ENCODE results near the gene ZNF407.

ZNF407 gene

DNA sequence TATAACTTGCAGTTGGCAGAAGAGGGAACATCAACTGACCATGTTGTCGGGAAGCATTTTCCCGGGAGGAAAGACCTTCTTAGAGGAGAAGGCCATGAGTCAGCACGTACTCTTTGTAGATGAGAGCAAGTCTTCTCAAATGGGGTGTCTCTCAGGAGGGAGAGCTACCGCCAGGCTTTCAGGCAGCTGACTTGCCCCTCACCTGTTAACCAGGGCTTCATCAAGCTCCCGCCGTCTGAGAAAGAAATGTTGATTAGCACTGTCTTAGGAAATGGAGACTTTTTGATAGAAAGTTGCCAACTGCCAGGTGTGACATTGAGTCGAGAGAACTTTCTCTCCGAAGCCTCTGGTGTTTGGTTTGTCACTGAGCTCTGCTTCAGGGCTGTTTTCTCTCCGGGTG lies 196.1 kb downstream of the ZNF407 start:
- TF ChIP-seq, protein P1, sequence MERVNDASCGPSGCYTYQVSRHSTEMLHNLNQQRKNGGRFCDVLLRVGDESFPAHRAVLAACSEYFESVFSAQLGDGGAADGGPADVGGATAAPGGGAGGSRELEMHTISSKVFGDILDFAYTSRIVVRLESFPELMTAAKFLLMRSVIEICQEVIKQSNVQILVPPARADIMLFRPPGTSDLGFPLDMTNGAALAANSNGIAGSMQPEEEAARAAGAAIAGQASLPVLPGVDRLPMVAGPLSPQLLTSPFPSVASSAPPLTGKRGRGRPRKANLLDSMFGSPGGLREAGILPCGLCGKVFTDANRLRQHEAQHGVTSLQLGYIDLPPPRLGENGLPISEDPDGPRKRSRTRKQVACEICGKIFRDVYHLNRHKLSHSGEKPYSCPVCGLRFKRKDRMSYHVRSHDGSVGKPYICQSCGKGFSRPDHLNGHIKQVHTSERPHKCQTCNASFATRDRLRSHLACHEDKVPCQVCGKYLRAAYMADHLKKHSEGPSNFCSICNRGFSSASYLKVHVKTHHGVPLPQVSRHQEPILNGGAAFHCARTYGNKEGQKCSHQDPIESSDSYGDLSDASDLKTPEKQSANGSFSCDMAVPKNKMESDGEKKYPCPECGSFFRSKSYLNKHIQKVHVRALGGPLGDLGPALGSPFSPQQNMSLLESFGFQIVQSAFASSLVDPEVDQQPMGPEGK (CRISPR knock-in tag; IDR thresholded peaks at IDR 0.05; ENCODE audit: borderline replicate concordance), result no peak
- TF ChIP-seq TOX (CRISPR knock-in tag; IDR thresholded peaks at IDR 0.05; ENCODE audit: borderline replicate concordance) (no peak), ZC3H10 (CRISPR knock-in tag; IDR thresholded peaks at IDR 0.05) (no peak), BACH2 (CRISPR knock-in tag; IDR thresholded peaks at IDR 0.05; ENCODE audit: borderline replicate concordance) (no peak), ZNF565 (CRISPR knock-in tag; conservative IDR thresholded peaks at IDR 0.05; ENCODE audit: low read depth) (no peak), RARB (CRISPR knock-in tag; IDR thresholded peaks at IDR 0.05) (no peak), PPARA (CRISPR knock-in tag; IDR thresholded peaks at IDR 0.05; ENCODE audit: borderline replicate concordance) (no peak), OSR1 (CRISPR knock-in tag; IDR thresholded peaks at IDR 0.05) (no peak)
- TF ChIP-seq, protein P2, sequence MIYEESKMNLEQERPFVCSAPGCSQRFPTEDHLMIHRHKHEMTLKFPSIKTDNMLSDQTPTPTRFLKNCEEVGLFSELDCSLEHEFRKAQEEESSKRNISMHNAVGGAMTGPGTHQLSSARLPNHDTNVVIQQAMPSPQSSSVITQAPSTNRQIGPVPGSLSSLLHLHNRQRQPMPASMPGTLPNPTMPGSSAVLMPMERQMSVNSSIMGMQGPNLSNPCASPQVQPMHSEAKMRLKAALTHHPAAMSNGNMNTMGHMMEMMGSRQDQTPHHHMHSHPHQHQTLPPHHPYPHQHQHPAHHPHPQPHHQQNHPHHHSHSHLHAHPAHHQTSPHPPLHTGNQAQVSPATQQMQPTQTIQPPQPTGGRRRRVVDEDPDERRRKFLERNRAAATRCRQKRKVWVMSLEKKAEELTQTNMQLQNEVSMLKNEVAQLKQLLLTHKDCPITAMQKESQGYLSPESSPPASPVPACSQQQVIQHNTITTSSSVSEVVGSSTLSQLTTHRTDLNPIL (CRISPR knock-in tag; IDR thresholded peaks at IDR 0.05; ENCODE audit: low read depth), result no peak
- no peak for ATAC-seq

DNA sequence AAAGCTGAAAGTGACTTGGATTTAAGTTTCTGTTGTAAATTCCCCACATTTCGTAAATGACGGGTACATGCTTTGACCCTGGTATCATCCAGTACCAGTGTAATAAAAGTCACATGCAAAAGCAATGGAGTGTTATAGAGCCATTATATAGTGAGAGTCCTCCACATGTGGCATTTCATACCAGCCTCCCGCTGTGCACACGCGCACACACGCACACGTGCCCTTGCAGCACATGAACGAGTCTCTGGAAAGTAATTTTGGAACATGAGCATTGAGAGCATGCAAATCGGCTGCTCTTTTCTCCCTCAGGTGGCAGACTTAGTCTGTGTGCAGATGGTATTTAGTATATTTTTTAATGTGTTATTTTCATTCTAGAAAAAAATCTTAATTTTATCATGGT lies 198.1 kb downstream of the ZNF407 start:
- no peak for ATAC-seq
- TF ChIP-seq ESRRG (CRISPR knock-in tag; IDR thresholded peaks at IDR 0.05), result no peak
- no peak for TF ChIP-seq ZNF8 (CRISPR knock-in tag; IDR thresholded peaks at IDR 0.05)
- TF ChIP-seq ZFP3 (CRISPR knock-in tag; IDR thresholded peaks at IDR 0.05), result no peak
- TF ChIP-seq, protein P3, sequence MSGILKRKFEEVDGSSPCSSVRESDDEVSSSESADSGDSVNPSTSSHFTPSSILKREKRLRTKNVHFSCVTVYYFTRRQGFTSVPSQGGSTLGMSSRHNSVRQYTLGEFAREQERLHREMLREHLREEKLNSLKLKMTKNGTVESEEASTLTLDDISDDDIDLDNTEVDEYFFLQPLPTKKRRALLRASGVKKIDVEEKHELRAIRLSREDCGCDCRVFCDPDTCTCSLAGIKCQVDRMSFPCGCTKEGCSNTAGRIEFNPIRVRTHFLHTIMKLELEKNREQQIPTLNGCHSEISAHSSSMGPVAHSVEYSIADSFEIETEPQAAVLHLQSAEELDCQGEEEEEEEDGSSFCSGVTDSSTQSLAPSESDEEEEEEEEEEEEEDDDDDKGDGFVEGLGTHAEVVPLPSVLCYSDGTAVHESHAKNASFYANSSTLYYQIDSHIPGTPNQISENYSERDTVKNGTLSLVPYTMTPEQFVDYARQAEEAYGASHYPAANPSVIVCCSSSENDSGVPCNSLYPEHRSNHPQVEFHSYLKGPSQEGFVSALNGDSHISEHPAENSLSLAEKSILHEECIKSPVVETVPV (CRISPR knock-in tag; IDR thresholded peaks at IDR 0.05), result no peak
- TF ChIP-seq ZC3H10 (CRISPR knock-in tag; IDR thresholded peaks at IDR 0.05), result no peak

DNA sequence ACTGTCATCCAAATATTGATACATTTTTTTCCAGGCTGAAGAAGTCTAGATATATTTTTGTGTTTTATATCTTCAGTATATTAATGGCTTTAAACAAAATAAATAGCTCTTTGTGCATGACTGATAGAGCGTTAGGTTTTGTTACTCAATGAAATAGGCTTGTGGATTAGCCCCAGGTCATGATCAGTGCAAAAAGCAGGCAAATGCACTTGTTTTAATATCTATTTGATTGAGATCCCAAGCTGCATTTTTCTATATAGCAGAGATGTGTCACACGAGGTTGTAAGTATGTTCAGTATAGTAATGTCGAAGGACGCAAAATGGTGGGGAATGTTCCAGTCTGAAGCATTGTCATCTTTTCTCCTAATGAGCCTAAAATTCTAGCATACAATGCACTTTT lies 198.5 kb downstream of the ZNF407 start:
- ATAC-seq, result no peak
- TF ChIP-seq ZC3H10 (CRISPR knock-in tag; IDR thresholded peaks at IDR 0.05) (no peak), BACH2 (CRISPR knock-in tag; IDR thresholded peaks at IDR 0.05; ENCODE audit: borderline replicate concordance) (no peak), ZNF70 (CRISPR knock-in tag; IDR thresholded peaks at IDR 0.05) (no peak), ISL1 (CRISPR knock-in tag; IDR thresholded peaks at IDR 0.05) (no peak), TCF4 (CRISPR knock-in tag; IDR thresholded peaks at IDR 0.05; ENCODE audit: borderline replicate concordance) (no peak), TOX (CRISPR knock-in tag; IDR thresholded peaks at IDR 0.05; ENCODE audit: borderline replicate concordance) (no peak), ZFP30 (CRISPR knock-in tag; IDR thresholded peaks at IDR 0.05) (no peak), SNAI2 (CRISPR knock-in tag; IDR thresholded peaks at IDR 0.05) (no peak), ZNF8 (CRISPR knock-in tag; IDR thresholded peaks at IDR 0.05) (no peak), ARNTL (CRISPR knock-in tag; IDR thresholded peaks at IDR 0.05; ENCODE audit: borderline replicate concordance, low read depth) (no peak), ZNF565 (CRISPR knock-in tag; conservative IDR thresholded peaks at IDR 0.05; ENCODE audit: low read depth) (no peak), OSR1 (CRISPR knock-in tag; IDR thresholded peaks at IDR 0.05) (no peak), RARB (CRISPR knock-in tag; IDR thresholded peaks at IDR 0.05) (no peak), ESRRG (CRISPR knock-in tag; IDR thresholded peaks at IDR 0.05) (no peak), ZFP3 (CRISPR knock-in tag; IDR thresholded peaks at IDR 0.05) (no peak)
- TF ChIP-seq, protein P2 (CRISPR knock-in tag; IDR thresholded peaks at IDR 0.05; ENCODE audit: low read depth), result no peak
- TF ChIP-seq, protein P4, sequence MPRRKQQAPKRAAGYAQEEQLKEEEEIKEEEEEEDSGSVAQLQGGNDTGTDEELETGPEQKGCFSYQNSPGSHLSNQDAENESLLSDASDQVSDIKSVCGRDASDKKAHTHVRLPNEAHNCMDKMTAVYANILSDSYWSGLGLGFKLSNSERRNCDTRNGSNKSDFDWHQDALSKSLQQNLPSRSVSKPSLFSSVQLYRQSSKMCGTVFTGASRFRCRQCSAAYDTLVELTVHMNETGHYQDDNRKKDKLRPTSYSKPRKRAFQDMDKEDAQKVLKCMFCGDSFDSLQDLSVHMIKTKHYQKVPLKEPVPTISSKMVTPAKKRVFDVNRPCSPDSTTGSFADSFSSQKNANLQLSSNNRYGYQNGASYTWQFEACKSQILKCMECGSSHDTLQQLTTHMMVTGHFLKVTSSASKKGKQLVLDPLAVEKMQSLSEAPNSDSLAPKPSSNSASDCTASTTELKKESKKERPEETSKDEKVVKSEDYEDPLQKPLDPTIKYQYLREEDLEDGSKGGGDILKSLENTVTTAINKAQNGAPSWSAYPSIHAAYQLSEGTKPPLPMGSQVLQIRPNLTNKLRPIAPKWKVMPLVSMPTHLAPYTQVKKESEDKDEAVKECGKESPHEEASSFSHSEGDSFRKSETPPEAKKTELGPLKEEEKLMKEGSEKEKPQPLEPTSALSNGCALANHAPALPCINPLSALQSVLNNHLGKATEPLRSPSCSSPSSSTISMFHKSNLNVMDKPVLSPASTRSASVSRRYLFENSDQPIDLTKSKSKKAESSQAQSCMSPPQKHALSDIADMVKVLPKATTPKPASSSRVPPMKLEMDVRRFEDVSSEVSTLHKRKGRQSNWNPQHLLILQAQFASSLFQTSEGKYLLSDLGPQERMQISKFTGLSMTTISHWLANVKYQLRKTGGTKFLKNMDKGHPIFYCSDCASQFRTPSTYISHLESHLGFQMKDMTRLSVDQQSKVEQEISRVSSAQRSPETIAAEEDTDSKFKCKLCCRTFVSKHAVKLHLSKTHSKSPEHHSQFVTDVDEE (CRISPR knock-in tag; IDR thresholded peaks at IDR 0.05), result no peak
